ES-I3 (cell line): ENCODE measurements around the gene IGFBP7.

ENCODE experiments used
- H3K36me3 ChIP-seq: 2 replicates; pipeline ENCODE4 v1.6.1; 2013; ENCODE audit warnings: mild to moderate bottlenecking, low read length, control low read depth, moderate library complexity; ENCODE audit not compliant: insufficient read depth
- H3K4me1 ChIP-seq: 2 replicates; pipeline ENCODE4 v1.6.1; 2013; ENCODE audit warnings: mild to moderate bottlenecking, control low read depth, low read length; ENCODE audit not compliant: insufficient read depth
- H3K9ac ChIP-seq: 2 replicates; pipeline ENCODE4 v1.6.1; 2013; ENCODE audit warnings: low read depth, mild to moderate bottlenecking, low read length, moderate library complexity
- H3K9me3 ChIP-seq: 2 replicates; pipeline ENCODE4 v1.6.1; 2013; ENCODE audit warnings: mild to moderate bottlenecking, low read length, moderate library complexity; ENCODE audit not compliant: control insufficient read depth, insufficient read depth

Gene IGFBP7

DNA sequence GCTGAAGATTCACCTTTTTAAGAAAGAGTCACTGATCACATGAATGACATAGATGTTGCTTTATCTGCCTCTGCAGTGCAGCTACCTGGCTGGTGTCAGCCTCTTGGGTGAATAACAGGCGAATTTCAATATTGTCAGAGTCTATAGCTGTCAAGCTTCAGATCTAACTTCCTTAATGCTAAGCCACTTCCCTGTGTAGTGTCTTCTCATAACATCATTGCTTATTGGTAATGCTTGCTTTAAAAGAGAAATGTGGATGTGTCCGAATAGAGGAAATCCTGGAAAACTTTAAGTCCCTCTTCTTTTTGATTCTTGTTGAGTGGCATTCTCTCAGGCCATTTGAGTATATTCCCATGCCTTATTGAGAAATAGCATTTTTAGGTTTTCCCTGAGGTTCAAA is 7.3 kb upstream of the IGFBP7 start:
- 0 out of 2 replicates have a peak, but pooled peaks cover 7% of the 10 kb centered on the region for H3K9me3 ChIP-seq
- H3K4me1 ChIP-seq, result peaks cover 9% of the 10 kb centered on the region; the same call in 1 of the 2 replicates
- H3K36me3 ChIP-seq, result no peaks in the 10 kb centered on the region
- no peak overlapping the region for H3K9ac ChIP-seq

- Histone ChIP-seq H3K36me3 (no peaks in the 10 kb centered on the region), H3K4me1 (peaks cover 18% of the 10 kb centered on the region; the same call in 1 of the 2 replicates), H3K9me3 (no peaks in the 10 kb centered on the region), H3K9ac (no peak overlapping the region)
Measured at GRCh38 chr4:57116245-57116644, 6.1 kb upstream of the IGFBP7 start.

GRCh38 chr4:57114973-57115372 is 4.8 kb upstream of the IGFBP7 start:
- Histone ChIP-seq H3K9me3 (no peaks in the 10 kb centered on the region), H3K36me3 (no peaks in the 10 kb centered on the region), H3K4me1 (peaks cover 24% of the 10 kb centered on the region; the same call in 1 of the 2 replicates), H3K9ac (no peak overlapping the region)

DNA sequence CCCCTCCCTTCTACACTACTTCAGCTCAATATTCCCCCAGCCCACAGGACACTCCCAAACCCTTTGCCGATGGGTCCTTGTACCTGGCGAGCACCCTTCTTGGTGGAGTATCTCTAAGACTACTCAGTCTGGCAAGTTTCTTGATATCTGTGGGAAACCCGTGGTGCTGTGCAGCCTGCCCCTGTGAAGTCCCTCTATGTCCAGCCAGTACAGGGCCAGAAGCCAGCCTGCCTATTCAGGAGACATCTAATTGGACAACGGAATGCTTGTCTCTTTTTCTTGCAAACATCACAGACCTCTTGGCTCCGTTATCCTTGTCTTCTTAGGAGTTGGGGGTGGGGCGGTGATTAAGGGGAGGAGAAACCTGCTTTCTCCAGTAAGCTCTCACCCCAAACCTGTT is 3.7 kb upstream of the IGFBP7 start:
- Histone ChIP-seq H3K36me3 (no peaks in the 10 kb centered on the region), H3K4me1 (peaks cover 24% of the 10 kb centered on the region; the same call in 1 of the 2 replicates), H3K9ac (no peak overlapping the region), H3K9me3 (no peaks in the 10 kb centered on the region)

DNA sequence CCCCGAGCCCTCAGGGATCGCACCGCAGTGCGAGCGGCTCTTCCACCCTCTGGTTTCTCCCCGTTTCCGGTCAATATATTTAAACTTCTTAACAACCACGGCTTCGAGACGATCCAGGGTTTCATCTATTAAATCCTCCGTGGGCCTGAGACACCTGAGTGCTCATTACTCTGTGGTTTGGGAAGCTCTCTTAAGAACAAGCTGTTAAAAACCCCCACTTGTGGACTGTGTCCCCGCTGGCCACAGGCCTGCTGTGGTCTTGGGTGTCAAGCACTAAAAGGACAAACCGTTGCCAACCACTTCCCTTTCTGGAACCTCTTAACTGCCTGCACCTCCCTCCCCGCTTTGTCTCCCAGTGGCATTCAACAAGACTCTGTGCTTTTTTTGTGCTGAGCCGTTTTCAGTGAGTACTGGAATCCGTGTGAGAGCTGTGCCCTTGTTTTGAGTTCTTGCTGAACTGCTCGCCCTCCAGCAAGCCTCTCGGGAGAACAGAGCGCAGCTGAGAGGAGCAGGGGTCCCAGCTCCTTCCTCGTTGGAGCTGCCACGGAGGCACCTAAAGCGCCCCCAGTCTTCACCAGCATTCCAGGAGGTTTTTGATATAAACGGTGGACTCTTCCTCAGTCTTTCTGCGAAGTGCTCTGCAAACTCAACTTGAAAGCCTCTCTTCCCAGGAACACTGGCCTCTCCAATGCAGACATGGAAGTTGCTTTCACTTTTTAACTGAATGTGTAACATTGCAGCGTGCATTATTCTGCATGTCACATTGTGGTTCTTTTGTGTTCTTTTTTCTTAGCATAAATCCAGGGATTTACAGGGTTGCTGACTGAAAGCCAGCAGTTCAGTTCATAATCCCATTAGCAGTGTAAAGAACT is 691 bp upstream of the IGFBP7 start:
- no peaks in the 10 kb centered on the region for H3K36me3 ChIP-seq
- H3K9me3 ChIP-seq, result no peaks in the 10 kb centered on the region
- H3K4me1 ChIP-seq, result peaks cover 24% of the 10 kb centered on the region; the same call in 1 of the 2 replicates
- peak overlapping the region; percentile 68 for H3K9ac ChIP-seq

DNA sequence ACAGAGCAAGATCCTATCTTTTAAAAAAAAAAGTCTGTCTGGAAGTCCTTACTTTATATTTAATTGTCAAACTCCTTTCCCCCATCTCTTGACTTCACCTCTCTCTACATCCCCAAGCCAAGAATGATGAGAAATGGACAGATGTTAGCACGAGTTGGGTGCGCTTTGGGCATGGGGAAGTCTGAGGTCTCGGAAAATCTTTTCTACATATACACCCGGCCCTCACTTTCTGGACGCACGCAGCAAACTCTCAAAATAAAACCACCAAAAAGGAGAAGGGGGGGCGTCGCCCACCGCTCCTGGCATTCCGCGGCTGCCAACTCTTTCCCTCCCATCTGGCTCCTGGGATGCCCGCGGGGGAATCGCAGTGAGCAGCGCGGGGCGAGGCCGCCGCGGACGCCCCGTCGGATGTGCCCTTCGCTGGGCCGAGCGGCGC is 756 bp downstream of the IGFBP7 start:
- H3K4me1 ChIP-seq, result peaks cover 24% of the 10 kb centered on the region; the same call in 1 of the 2 replicates
- H3K9ac ChIP-seq, result peak overlapping the region; percentile 68; the same call in 1 of the 2 replicates
- H3K9me3 ChIP-seq, result no peaks in the 10 kb centered on the region
- H3K36me3 ChIP-seq, result no peaks in the 10 kb centered on the region

- H3K4me1 ChIP-seq, result peaks cover 26% of the 10 kb centered on the region
- H3K9me3 ChIP-seq, result no peaks in the 10 kb centered on the region
- H3K36me3 ChIP-seq, result no peaks in the 10 kb centered on the region
- H3K9ac ChIP-seq, result no peak overlapping the region
Measured at GRCh38 chr4:57106181-57106580, 4.0 kb downstream of the IGFBP7 start.

- Histone ChIP-seq H3K36me3 (no peaks in the 10 kb centered on the region), H3K9ac (no peak overlapping the region), H3K4me1 (peaks cover 21% of the 10 kb centered on the region), H3K9me3 (no peaks in the 10 kb centered on the region)
Measured at GRCh38 chr4:57104706-57105560, 5.3 kb downstream of the IGFBP7 start.

GRCh38 chr4:57103051-57103450 is 7.1 kb downstream of the IGFBP7 start:
- Histone ChIP-seq H3K36me3 (no peaks in the 10 kb centered on the region), H3K9ac (no peak overlapping the region), H3K4me1 (peaks cover 26% of the 10 kb centered on the region)

DNA sequence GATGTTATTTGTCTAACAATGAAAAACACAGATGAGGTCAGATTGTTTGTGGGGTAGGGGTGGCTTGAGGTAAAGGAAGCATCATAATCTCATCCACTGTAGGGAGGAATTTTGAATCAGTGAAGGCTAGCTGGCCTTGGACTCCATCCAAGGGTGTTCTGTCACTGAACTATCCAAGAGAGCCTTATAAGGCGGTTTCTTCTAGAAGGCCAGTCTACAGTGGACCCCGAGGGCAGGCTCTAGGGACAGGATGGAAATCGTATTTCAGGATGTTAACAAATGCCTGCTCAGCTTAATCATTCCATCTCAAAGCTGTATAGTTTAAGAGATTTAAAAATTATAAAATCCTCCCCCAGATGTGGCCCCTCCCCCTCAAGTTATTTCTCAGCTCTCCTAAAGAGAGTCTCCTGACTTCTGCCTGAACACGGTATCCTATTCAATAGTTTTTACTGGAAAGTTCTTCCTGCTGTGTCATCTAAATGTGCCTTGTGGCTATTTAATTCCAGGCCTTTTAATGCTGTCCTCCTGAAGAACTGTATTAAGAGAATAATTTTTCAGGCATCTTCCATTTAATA is 8.0 kb downstream of the IGFBP7 start:
- H3K9ac ChIP-seq, result no peak overlapping the region
- no peaks in the 10 kb centered on the region for H3K9me3 ChIP-seq
- H3K4me1 ChIP-seq, result peaks cover 26% of the 10 kb centered on the region
- H3K36me3 ChIP-seq, result no peaks in the 10 kb centered on the region

More at GRCh38 chr4:57103051-57103450, 7.1 kb downstream of the IGFBP7 start:
- no peaks in the 10 kb centered on the region for H3K9me3 ChIP-seq

GRCh38 chr4:57100979-57101651 is 9.1 kb downstream of the IGFBP7 start:
- Histone ChIP-seq H3K36me3 (no peaks in the 10 kb centered on the region), H3K4me1 (peaks cover 26% of the 10 kb centered on the region), H3K9ac (no peak overlapping the region), H3K9me3 (no peaks in the 10 kb centered on the region)

DNA sequence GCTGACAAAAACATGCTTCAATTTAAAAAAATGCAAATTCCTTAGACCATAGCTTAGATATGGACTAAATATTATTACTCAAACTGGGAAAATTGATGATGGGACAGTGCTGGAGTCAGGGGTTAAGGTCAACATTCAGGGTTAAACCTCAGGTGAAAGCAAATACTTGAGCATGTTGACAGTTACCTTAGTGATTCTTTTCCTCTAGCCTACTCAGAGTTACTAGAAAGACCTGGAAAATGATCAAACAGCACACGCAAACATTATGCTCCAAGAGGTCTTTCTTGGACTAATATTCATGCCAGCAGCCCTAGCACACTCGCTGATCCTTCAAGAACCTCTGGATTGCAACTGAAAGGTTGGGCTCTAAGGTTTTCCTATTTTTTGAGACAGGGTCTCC is 10.8 kb downstream of the IGFBP7 start:
- H3K9me3 ChIP-seq, result no peaks in the 10 kb centered on the region
- H3K36me3 ChIP-seq, result no peaks in the 10 kb centered on the region
- H3K4me1 ChIP-seq, result peaks cover 34% of the 10 kb centered on the region
- H3K9ac ChIP-seq, result no peak overlapping the region

GRCh38 chr4:57098941-57099340 is 11.2 kb downstream of the IGFBP7 start:
- no peaks in the 10 kb centered on the region for H3K36me3 ChIP-seq
- H3K4me1 ChIP-seq, result peaks cover 34% of the 10 kb centered on the region
- H3K9me3 ChIP-seq, result no peaks in the 10 kb centered on the region
- no peak overlapping the region for H3K9ac ChIP-seq

- H3K36me3 ChIP-seq, result no peaks in the 10 kb centered on the region
- H3K4me1 ChIP-seq, result peaks cover 34% of the 10 kb centered on the region
- H3K9me3 ChIP-seq, result no peaks in the 10 kb centered on the region
- no peak overlapping the region for H3K9ac ChIP-seq
Measured at GRCh38 chr4:57098415-57098814, 11.8 kb downstream of the IGFBP7 start.
